Skeletal muscle satellite cell (primary cell): ENCODE measurements around the gene DCK.

Experiments
- H3K27me3 ChIP-seq: 2 replicates; pipeline ENCODE4 v1.7.0; 2013; ENCODE audit warnings: low read length; ENCODE audit not compliant: control insufficient read depth, insufficient read depth
- H3K36me3 ChIP-seq: 2 replicates; pipeline ENCODE4 v1.7.0; 2013; ENCODE audit warnings: mild to moderate bottlenecking, control low read depth, low read length; ENCODE audit not compliant: insufficient read depth
- H3K4me1 ChIP-seq: 2 replicates; pipeline ENCODE4 v1.7.0; 2013; ENCODE audit warnings: low read length; ENCODE audit not compliant: control insufficient read depth, insufficient read depth
- H3K4me2 ChIP-seq: 2 replicates; pipeline ENCODE4 v1.7.0; 2013; ENCODE audit warnings: mild to moderate bottlenecking, low read length
- H3K4me3 ChIP-seq: 2 replicates; pipeline ENCODE4 v1.7.0; 2013; ENCODE audit warnings: low read length
- H3K9ac ChIP-seq: 2 replicates; pipeline ENCODE4 v1.7.0; 2013; ENCODE audit warnings: mild to moderate bottlenecking, low read depth, low read length, moderate library complexity
- H3K9me3 ChIP-seq: replicated peaks from 2 replicates; pipeline ENCODE4 v1.7.0; 2013; ENCODE audit warnings: mild to moderate bottlenecking, control low read depth, low read length

Gene DCK

GRCh38 chr4:71065991-71066510, 72.6 kb downstream of the DCK start:
- Histone ChIP-seq H3K4me3 (no peak overlapping the region), H3K9me3 (no peaks in the 10 kb centered on the region), H3K36me3 (no peaks in the 10 kb centered on the region), H3K9ac (no peak overlapping the region), H3K4me1 (no peaks in the 10 kb centered on the region), H3K4me2 (no peak overlapping the region), H3K27me3 (no peaks in the 10 kb centered on the region)

DNA sequence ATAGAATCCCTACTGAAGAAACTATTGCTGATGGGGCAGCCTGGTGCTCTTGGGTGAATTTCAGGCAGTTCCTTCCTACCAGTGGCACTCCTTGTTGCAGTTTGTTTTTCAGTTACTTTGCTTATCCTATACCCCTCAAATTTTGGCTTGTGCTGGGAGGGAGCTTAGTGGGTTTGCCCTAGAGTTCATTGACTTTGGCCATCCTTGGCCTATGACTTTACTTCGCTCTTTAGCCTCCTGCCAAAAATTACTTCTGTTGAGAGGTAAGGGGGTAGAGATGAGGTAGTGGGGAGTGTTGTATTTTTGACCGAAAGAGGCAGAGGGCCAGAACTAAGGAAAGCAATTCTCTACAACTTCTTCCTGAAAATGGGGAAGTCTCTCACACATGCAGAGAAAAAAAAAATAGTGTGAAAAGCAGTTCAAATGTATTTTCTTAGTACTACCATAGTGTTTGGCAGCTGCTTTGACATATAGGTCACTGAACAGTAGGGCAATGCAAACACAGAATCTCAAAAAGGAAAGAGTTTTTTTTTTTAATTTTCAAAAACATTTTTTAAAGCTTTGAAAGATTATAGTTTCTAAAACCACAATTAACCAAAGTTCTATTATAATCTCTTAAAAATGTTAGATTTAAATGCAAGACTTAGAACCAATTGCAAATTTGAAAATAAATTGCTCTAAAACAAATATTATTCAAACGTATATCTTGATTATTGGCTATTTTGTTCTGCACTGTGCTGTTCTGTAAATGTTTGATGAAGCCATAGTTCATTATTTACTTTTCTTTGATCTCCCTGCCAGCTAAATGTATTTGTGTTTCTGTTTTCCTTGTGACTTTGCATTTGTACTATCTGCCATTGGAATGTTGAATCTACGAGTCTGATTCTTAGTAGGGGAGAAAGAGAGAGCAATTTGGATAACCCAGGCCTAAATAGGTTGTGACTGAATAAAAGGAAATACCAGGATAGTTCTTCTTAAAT, 73.6 kb downstream of the DCK start:
- no peak overlapping the region for H3K9ac ChIP-seq
- no peaks in the 10 kb centered on the region for H3K4me1 ChIP-seq
- H3K9me3 ChIP-seq, result no peaks in the 10 kb centered on the region
- no peaks in the 10 kb centered on the region for H3K36me3 ChIP-seq
- no peaks in the 10 kb centered on the region for H3K27me3 ChIP-seq
- H3K4me3 ChIP-seq, result no peak overlapping the region
- no peak overlapping the region for H3K4me2 ChIP-seq

- H3K9ac ChIP-seq, result no peak overlapping the region
- H3K4me3 ChIP-seq, result no peak overlapping the region
- H3K9me3 ChIP-seq, result no peaks in the 10 kb centered on the region
- H3K4me2 ChIP-seq, result no peak overlapping the region
- H3K4me1 ChIP-seq, result no peaks in the 10 kb centered on the region
- H3K36me3 ChIP-seq, result no peaks in the 10 kb centered on the region
- no peaks in the 10 kb centered on the region for H3K27me3 ChIP-seq
Measured at GRCh38 chr4:71069063-71069462, 75.6 kb downstream of the DCK start.

- Histone ChIP-seq H3K4me2 (no peak overlapping the region), H3K4me1 (no peaks in the 10 kb centered on the region), H3K9me3 (no peaks in the 10 kb centered on the region), H3K27me3 (no peaks in the 10 kb centered on the region), H3K9ac (no peak overlapping the region), H3K36me3 (no peaks in the 10 kb centered on the region), H3K4me3 (no peak overlapping the region)
Measured at GRCh38 chr4:71070015-71070414, 76.6 kb downstream of the DCK start.

GRCh38 chr4:71074452-71075299, 81.2 kb downstream of the DCK start:
- Histone ChIP-seq H3K4me1 (no peaks in the 10 kb centered on the region), H3K4me2 (peak overlapping the region; percentile 55), H3K27me3 (no peaks in the 10 kb centered on the region), H3K9ac (no peak overlapping the region), H3K9me3 (no peaks in the 10 kb centered on the region), H3K36me3 (no peaks in the 10 kb centered on the region), H3K4me3 (no peak overlapping the region)
